K562 (cell line): ENCODE measurements around the gene EMC10. TPM values are rescaled to one million over a fixed set of nuclear protein-coding genes. Genes with fewer than 3 reads are reported as not detected.

ENCODE experiments used
- CCNT2 ChIP-seq: IDR thresholded peaks from 2 replicates; pipeline ENCODE4 v1.6.1; 2011; ENCODE audit warnings: borderline replicate concordance, low read depth, mild to moderate bottlenecking, moderate library complexity, mixed read lengths, low read length; ENCODE audit not compliant: insufficient read length; ENCODE audit errors: extremely low read depth
- CEBPB ChIP-seq: fragments of 450-650 bp; IDR thresholded peaks from 2 replicates; pipeline ENCODE4 v1.6.1; 2016; ENCODE audit warnings: missing genetic modification characterization, missing compliant biosample characterization
- CREB1 ChIP-seq, 2 experiments: sonication (generic) in 1 of 2; formaldehyde crosslinking in 1 of 2; IDR thresholded peaks; 2 replicates each; pipeline versions ENCODE4 v1.6.1 to v1.8.0; 2012 to 2022; ENCODE audit warnings: inconsistent platforms in 1 of 2, mild to moderate bottlenecking in 1 of 2, missing genetic modification reagents in 1 of 2, moderate library complexity in 1 of 2
- EZH2 ChIP-seq: IDR thresholded peaks from 2 replicates; pipeline ENCODE4 v1.6.1; 2012; ENCODE audit warnings: low read depth, mild to moderate bottlenecking, inconsistent platforms, low read length, borderline replicate concordance
- HCFC1 ChIP-seq: IDR thresholded peaks from 2 replicates; pipeline ENCODE4 v1.6.1; 2012; ENCODE audit warnings: low read depth, low read length, improper control_type of control experiment
- RBM25 ChIP-seq: fragments of 200-400 bp; formaldehyde crosslinking; IDR thresholded peaks from 2 replicates; pipeline ENCODE4 v1.6.1; 2018; ENCODE audit warnings: low read length, low read depth, moderate library complexity; ENCODE audit not compliant: severe bottlenecking
- SMARCA5 ChIP-seq: fragments of 450-650 bp; IDR thresholded peaks from 2 replicates; pipeline ENCODE4 v1.6.1; 2016
- SRSF3 ChIP-seq: fragments of 200-400 bp; formaldehyde crosslinking; IDR thresholded peaks from 2 replicates; pipeline ENCODE4 v1.6.1; 2016; ENCODE audit warnings: mild to moderate bottlenecking, low read length, moderate library complexity; ENCODE audit not compliant: insufficient read depth
- TEAD4 ChIP-seq, 2 experiments: sonication (generic) in 1 of 2; formaldehyde crosslinking in 1 of 2; IDR thresholded peaks; 2 replicates each; pipeline versions ENCODE4 v1.6.1 to v1.8.0; 2012 to 2022; ENCODE audit warnings: borderline replicate concordance in 1 of 2, inconsistent platforms in 1 of 2, low read length in 1 of 2, mild to moderate bottlenecking in 1 of 2, missing genetic modification reagents in 1 of 2
- U2AF1 ChIP-seq: fragments of 200-400 bp; formaldehyde crosslinking; optimal IDR thresholded peaks from 2 replicates; pipeline ENCODE3; 2017; ENCODE audit warnings: mild to moderate bottlenecking, low read depth, low read length, moderate library complexity
- ZBTB17 ChIP-seq: fragments of 450-650 bp; formaldehyde crosslinking; IDR thresholded peaks from 2 replicates; pipeline ENCODE4 v1.4.0; 2020; ENCODE audit warnings: mild to moderate bottlenecking
- ZNF143 ChIP-seq: sonication (generic); formaldehyde crosslinking; IDR thresholded peaks from 2 replicates; pipeline ENCODE4 v1.9.0; 2022; ENCODE audit warnings: mild to moderate bottlenecking, missing genetic modification reagents
- ZNF263 ChIP-seq: sonication (generic); formaldehyde crosslinking; IDR thresholded peaks from 2 replicates; pipeline ENCODE4 v1.8.0; 2022; ENCODE audit warnings: mild to moderate bottlenecking, missing genetic modification reagents, borderline replicate concordance
- ZNF668 ChIP-seq: fragments of 250-450 bp; sonication (Bioruptor Pico); IDR thresholded peaks from 2 replicates; pipeline ENCODE4 v1.8.0; 2022; ENCODE audit warnings: mild to moderate bottlenecking, inconsistent platforms
- ZNF695 ChIP-seq: fragments of 450-650 bp; formaldehyde crosslinking; IDR thresholded peaks from 2 replicates; pipeline ENCODE4 v1.4.0; 2020; ENCODE audit warnings: mild to moderate bottlenecking, moderate library complexity
- polyA plus RNA-seq, 8 experiments: library from polyadenylated mRNA; depleted of rRNA in 4 of 8; stranded (reverse) in 5 of 8; unstranded in 3 of 8; fragments of >200 nt; fragmentation: Nextera tagmentation in 2 of 8; fragmentation: Illumina TruSeq in 1 of 8; extraction: Ambion mirVana in 2 of 8; extraction: Trizol in 1 of 8; gene quantifications; 2 replicates each; pipeline versions ENCODE4 v1.2.1 to v1.2.3, GENCODE V29; 2011 to 2014; ENCODE audit warnings: inconsistent platforms in 1 of 8, missing spikeins in 1 of 8
- total RNA-seq, 7 experiments: library from RNA; depleted of rRNA in 6 of 7; stranded (reverse); fragments of >200 nt in 6 of 7; fragmentation: Illumina TruSeq in 2 of 7; extraction: Trizol in 2 of 7; gene quantifications; 2 replicates each; pipeline versions ENCODE4 v1.2.1 to v1.2.3, GENCODE V29; 2011 to 2021; ENCODE audit warnings: low replicate concordance in 1 of 7
- TF ChIP-seq, protein P1 (sequence below): fragments of 450-650 bp; IDR thresholded peaks from 2 replicates; pipeline ENCODE4 v1.6.1; 2018; ENCODE audit not compliant: partially characterized antibody
- TF ChIP-seq, protein P2 (sequence below): sonication (generic); formaldehyde crosslinking; IDR thresholded peaks from 2 replicates; pipeline ENCODE4 v1.9.0; 2022; ENCODE audit warnings: mild to moderate bottlenecking, missing genetic modification reagents
- TF ChIP-seq, protein P3 (sequence below): fragments of 250-450 bp; sonication (Bioruptor Pico); IDR thresholded peaks from 2 replicates; pipeline ENCODE4 v1.8.0; 2021; ENCODE audit warnings: moderate library complexity, mild to moderate bottlenecking, inconsistent platforms
- TF ChIP-seq, protein P4 (sequence below): sonication (generic); formaldehyde crosslinking; IDR thresholded peaks from 2 replicates; pipeline ENCODE4 v1.8.1; 2023; ENCODE audit warnings: mild to moderate bottlenecking, missing genetic modification reagents

Gene EMC10
- total and polyA plus RNA-seq, 9 of the 15 experiments (the other 6 are each of a cell fraction or from before 2014, with no cell fraction given): 1.4 to 46.0 (median 13.1) TPM

DNA sequence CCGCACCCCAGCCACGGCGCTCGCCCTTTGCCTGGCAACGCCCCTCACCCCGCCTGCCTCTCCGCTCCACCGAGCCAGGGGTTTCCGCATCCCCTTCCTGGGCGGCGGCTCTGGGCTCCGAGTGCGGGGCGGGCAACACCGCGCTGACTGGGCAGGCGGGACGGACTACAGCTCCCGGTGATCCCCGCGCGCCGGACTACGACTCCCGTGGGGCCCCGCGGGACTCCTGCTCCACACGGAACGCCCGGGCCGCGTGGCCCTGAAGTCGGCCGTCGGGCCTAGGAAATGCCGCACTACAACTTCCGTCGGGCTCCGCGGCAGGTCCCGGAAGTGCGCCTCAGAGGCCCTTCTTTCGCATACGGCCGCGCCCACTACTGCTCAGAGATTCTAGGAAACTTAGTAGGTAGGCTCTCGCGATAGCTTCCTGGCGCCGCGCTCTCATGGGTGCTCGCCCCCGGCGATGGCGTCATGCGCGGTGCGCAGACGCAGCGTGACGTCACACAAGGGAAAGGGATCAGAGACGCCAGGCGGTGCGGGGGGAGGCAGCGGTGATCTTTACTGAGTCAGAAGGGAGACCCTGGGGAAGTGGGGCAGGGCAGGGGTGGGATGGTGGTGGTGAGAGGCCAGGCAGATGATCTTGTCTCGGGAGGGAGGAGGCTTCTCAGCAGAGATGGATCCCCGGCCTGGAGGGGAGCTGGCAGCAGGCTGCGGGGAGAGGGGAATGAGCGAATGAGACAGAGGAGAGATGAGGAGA, 34.9 kb downstream of the EMC10 start, which contains the start of gene JOSD2 (continued):
- TF ChIP-seq, protein P1, sequence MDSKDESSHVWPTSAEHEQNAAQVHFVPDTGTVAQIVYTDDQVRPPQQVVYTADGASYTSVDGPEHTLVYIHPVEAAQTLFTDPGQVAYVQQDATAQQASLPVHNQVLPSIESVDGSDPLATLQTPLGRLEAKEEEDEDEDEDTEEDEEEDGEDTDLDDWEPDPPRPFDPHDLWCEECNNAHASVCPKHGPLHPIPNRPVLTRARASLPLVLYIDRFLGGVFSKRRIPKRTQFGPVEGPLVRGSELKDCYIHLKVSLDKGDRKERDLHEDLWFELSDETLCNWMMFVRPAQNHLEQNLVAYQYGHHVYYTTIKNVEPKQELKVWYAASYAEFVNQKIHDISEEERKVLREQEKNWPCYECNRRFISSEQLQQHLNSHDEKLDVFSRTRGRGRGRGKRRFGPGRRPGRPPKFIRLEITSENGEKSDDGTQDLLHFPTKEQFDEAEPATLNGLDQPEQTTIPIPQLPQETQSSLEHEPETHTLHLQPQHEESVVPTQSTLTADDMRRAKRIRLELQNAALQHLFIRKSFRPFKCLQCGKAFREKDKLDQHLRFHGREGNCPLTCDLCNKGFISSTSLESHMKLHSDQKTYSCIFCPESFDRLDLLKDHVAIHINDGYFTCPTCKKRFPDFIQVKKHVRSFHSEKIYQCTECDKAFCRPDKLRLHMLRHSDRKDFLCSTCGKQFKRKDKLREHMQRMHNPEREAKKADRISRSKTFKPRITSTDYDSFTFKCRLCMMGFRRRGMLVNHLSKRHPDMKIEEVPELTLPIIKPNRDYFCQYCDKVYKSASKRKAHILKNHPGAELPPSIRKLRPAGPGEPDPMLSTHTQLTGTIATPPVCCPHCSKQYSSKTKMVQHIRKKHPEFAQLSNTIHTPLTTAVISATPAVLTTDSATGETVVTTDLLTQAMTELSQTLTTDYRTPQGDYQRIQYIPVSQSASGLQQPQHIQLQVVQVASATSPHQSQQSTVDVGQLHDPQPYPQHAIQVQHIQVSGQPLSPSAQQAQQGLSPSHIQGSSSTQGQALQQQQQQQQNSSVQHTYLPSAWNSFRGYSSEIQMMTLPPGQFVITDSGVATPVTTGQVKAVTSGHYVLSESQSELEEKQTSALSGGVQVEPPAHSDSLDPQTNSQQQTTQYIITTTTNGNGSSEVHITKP: peak; percentile 38
- TF ChIP-seq SMARCA5: no peak
- TF ChIP-seq HCFC1: peak; percentile 99
- TF ChIP-seq TEAD4 (IDR thresholded peaks at IDR 0.05; ENCODE audit: low read length): no peak
- no peak for TF ChIP-seq TEAD4 (CRISPR knock-in tag; IDR thresholded peaks at IDR 0.05; ENCODE audit: borderline replicate concordance)
- no peak for TF ChIP-seq SRSF3
- TF ChIP-seq ZNF668 (CRISPR knock-in tag): no peak
- 0 out of 2 replicates have a peak, but pooled peaks have one; percentile 23 for TF ChIP-seq ZBTB17 (CRISPR knock-in tag)
- no peak for TF ChIP-seq ZNF263 (CRISPR knock-in tag)
- TF ChIP-seq, protein P2, sequence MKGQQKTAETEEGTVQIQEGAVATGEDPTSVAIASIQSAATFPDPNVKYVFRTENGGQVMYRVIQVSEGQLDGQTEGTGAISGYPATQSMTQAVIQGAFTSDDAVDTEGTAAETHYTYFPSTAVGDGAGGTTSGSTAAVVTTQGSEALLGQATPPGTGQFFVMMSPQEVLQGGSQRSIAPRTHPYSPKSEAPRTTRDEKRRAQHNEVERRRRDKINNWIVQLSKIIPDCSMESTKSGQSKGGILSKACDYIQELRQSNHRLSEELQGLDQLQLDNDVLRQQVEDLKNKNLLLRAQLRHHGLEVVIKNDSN: peak; percentile 75
- TF ChIP-seq, protein P3, sequence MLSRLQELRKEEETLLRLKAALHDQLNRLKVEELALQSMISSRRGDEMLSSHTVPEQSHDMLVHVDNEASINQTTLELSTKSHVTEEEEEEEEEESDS (CRISPR knock-in tag): no peak
- peak; percentile 79 for TF ChIP-seq CCNT2
- peak; percentile 99 for TF ChIP-seq ZNF143 (CRISPR knock-in tag)
- TF ChIP-seq EZH2: no peak
- TF ChIP-seq U2AF1: no peak
- TF ChIP-seq ZNF695 (CRISPR knock-in tag): no peak
- peak; percentile 100 for TF ChIP-seq CREB1 (IDR thresholded peaks at IDR 0.05)
- peak; percentile 100 for TF ChIP-seq CREB1 (CRISPR knock-in tag; IDR thresholded peaks at IDR 0.05)
- TF ChIP-seq, protein P4, sequence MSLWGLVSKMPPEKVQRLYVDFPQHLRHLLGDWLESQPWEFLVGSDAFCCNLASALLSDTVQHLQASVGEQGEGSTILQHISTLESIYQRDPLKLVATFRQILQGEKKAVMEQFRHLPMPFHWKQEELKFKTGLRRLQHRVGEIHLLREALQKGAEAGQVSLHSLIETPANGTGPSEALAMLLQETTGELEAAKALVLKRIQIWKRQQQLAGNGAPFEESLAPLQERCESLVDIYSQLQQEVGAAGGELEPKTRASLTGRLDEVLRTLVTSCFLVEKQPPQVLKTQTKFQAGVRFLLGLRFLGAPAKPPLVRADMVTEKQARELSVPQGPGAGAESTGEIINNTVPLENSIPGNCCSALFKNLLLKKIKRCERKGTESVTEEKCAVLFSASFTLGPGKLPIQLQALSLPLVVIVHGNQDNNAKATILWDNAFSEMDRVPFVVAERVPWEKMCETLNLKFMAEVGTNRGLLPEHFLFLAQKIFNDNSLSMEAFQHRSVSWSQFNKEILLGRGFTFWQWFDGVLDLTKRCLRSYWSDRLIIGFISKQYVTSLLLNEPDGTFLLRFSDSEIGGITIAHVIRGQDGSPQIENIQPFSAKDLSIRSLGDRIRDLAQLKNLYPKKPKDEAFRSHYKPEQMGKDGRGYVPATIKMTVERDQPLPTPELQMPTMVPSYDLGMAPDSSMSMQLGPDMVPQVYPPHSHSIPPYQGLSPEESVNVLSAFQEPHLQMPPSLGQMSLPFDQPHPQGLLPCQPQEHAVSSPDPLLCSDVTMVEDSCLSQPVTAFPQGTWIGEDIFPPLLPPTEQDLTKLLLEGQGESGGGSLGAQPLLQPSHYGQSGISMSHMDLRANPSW (CRISPR knock-in tag): peak; percentile 79; the same call in 1 of the 2 replicates
- TF ChIP-seq RBM25: peak; percentile 84
- TF ChIP-seq CEBPB (tag): 0 out of 2 replicates have a peak, but pooled peaks have one; percentile 30
